Endometrial microvascular endothelial cells (primary cell): ENCODE data around the gene CPNE2. TPM values are rescaled to one million over a fixed set of nuclear protein-coding genes. Genes with fewer than 3 reads are reported as not detected.
"Not testable (repeated sequence)": the region's sequence is repeated elsewhere in the genome, so short reads cannot be mapped to it uniquely, and the experiment has no call there.

ENCODE experiments used
- in situ Hi-C: cut with HindIII; loops from 2 replicates; pipeline ENCODE4 v1.10.0; 2017; ENCODE audit warnings: low sequenced_read_pairs, low pct_unique_long_range_greater_than_20kb; ENCODE audit errors: inconsistent ontology term
- total RNA-seq: library from RNA; depleted of rRNA; stranded (reverse); fragments of >200 nt; gene quantifications from one replicate; pipeline ENCODE4 v1.2.3, GENCODE V29; 2015; ENCODE audit errors: inconsistent ontology term

CPNE2 gene
- 87.9 TPM for total RNA-seq

GRCh38 chr16:57091975-57092785 lies at the start of gene CPNE2:
CPNE2 (plus strand) TSS chr16:57092583; CDS start chr16:57110743, 18,160 bp downstream.
- in situ Hi-C loops: no loop called here

- in situ Hi-C loops: no loop called here
These were observed 49.1 kb upstream of the CPNE2 start for GRCh38 chr16:57043248-57043647.

GRCh38 chr16:57044931-57045693 lies 47.3 kb upstream of the CPNE2 start:
- in situ Hi-C loops: no loop called here

GRCh38 chr16:57045694-57046381 lies 46.5 kb upstream of the CPNE2 start:
- in situ Hi-C loops: no loop called here

GRCh38 chr16:57048095-57048494 lies 44.3 kb upstream of the CPNE2 start:
- in situ Hi-C loops: no loop called here

GRCh38 chr16:57049678-57050077 lies 42.7 kb upstream of the CPNE2 start:
- in situ Hi-C loops: no loop called here

GRCh38 chr16:57051696-57052228 lies 40.6 kb upstream of the CPNE2 start:
- in situ Hi-C loops: no loop called here

GRCh38 chr16:57053206-57053605 lies 39.2 kb upstream of the CPNE2 start:
- in situ Hi-C loops: no loop called here

- in situ Hi-C loops: no loop called here
These were observed 38.0 kb upstream of the CPNE2 start for GRCh38 chr16:57054338-57054737.

- in situ Hi-C loops: no loop called here
These were observed 37.6 kb upstream of the CPNE2 start for GRCh38 chr16:57054771-57055170.

- in situ Hi-C loops: no loop called here
These were observed 36.7 kb upstream of the CPNE2 start for GRCh38 chr16:57055671-57056070.

- in situ Hi-C loops: no loop called here
These were observed 34.0 kb upstream of the CPNE2 start for GRCh38 chr16:57058291-57058861.

GRCh38 chr16:57060323-57061083 lies 31.9 kb upstream of the CPNE2 start:
- in situ Hi-C loops: no loop called here

- in situ Hi-C loops: no loop called here
These were observed 31.1 kb upstream of the CPNE2 start for GRCh38 chr16:57061084-57061905.

GRCh38 chr16:57062329-57062728 lies 30.1 kb upstream of the CPNE2 start:
- in situ Hi-C loops: no loop called here

GRCh38 chr16:57063189-57063588 lies 29.2 kb upstream of the CPNE2 start:
- in situ Hi-C loops: not testable (repeated sequence)

- in situ Hi-C loops: no loop called here
These were observed 27.4 kb upstream of the CPNE2 start for GRCh38 chr16:57064995-57065394.

- in situ Hi-C loops: no loop called here
These were observed 25.8 kb upstream of the CPNE2 start for GRCh38 chr16:57066625-57067024.
